HG03103 (cell line): ENCODE data around the gene MEP1A.
A peak's percentile ranks its signal among the peaks of the same experiment; 100 is the strongest.
"Not testable (repeated sequence)": the region's sequence is repeated elsewhere in the genome, so short reads cannot be mapped to it uniquely, and the experiment has no call there.

Source experiments
- ATAC-seq: cut with Tn5 transposase; IDR thresholded peaks from one replicate; pipeline ENCODE4 v1.9.1; 2021; ENCODE audit warnings: low read depth; ENCODE audit not compliant: unreplicated experiment

MEP1A gene, protein sequence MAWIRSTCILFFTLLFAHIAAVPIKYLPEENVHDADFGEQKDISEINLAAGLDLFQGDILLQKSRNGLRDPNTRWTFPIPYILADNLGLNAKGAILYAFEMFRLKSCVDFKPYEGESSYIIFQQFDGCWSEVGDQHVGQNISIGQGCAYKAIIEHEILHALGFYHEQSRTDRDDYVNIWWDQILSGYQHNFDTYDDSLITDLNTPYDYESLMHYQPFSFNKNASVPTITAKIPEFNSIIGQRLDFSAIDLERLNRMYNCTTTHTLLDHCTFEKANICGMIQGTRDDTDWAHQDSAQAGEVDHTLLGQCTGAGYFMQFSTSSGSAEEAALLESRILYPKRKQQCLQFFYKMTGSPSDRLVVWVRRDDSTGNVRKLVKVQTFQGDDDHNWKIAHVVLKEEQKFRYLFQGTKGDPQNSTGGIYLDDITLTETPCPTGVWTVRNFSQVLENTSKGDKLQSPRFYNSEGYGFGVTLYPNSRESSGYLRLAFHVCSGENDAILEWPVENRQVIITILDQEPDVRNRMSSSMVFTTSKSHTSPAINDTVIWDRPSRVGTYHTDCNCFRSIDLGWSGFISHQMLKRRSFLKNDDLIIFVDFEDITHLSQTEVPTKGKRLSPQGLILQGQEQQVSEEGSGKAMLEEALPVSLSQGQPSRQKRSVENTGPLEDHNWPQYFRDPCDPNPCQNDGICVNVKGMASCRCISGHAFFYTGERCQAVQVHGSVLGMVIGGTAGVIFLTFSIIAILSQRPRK

DNA sequence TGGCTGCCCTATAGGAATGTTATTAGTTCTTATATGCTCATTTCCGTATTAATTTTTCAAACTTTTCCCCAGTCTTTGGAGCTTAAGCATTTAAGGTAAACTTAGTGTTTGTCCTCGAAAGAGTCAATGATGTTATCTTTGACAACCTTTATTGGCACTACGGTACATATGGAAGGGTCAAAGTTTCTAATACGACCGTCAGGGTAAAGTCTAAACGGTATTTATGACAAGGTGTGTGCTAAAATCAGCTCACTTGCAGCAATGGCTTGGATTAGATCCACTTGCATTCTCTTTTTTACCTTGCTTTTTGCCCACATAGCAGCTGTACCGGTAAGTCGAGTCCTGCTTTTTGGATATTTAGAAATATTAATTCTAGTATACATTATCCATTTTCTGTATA is at the start of gene MEP1A:
Gene MEP1A, plus strand, starts transcription at position 252 of the 400 bp plus-strand sequence. Its CDS starts 10 bp downstream, at position 262.
- ATAC-seq, result no peak

DNA sequence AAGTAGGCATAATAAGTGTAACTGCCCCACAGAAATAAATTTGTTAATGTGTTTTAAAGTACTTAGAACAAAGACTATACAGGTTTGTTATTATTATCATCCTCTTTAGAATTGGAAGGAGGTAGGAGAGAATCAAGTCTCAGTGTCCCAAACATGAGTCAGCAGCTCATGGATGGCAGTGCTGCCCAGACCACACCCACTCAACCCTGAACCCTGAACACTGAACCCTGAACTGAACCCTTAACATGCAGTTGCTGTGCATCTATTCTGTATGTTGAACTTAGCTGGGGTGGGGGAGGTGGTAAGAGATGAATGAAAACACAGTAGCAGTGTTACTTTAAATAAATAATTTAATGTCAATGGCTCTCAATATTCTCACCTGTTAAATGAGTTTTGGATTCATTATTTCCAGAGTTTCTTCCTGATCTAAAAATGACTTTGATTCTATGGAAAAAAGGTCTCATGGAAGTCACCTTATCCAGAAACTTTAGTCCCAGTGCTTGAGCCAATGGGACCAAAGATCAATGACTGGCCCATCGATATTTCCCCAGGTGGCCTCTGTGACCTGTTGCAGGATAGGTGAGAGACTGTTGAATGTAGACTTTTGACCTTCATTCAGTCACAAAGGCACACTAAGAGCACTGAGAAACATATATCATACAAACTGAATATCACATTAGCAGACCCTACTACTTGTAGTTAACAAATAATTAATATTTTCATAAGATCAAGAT is 49.6 kb upstream of the MEP1A start:
- no peak for ATAC-seq

DNA sequence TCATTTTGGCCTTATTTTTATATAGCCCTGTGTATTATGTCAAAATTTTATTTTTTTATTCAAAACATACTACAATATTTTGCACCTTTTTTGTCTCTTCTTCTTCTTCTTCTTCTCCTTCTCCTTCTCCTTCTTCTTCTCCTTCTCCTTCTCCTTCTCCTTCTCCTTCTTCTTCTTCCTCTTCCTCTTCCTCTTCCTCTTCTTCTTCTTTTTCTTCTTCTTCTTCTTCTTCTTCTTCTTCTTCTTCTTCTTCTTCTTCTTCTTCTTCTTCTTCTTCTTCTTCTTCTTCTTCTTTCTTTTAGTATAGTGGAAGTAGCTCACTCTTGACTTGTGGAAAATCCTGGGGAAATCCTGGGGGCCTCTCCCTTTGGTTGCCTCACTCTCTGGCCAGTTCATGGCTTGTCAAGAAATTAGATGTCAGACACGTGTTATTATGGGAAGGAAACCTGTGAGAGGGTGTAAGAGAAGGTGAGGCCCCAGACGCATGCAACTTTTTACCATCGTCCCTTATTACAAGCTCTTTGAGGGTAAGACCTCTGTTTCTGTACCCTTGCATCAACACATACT is 48.9 kb upstream of the MEP1A start:
- not testable (repeated sequence) for ATAC-seq

DNA sequence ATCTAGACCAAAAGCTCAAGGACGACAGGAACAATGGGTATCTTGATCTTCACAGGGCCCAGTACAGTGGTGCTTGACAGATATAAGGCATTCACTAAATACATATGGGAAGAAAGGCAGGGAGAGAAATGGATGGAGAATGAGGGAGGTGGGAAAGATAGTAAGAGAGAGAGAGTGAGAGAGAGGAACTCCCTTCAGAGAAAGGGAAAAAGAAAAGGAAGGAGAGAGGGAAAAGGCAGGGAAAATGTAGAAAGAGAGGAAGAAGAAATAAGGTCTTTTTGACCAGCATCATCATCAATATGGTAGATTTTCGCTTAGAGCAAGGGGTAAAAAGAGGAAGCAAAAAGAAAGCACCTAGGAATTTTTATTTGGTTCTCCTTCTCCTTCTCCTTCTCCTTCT is 47.2 kb upstream of the MEP1A start:
- no peak for ATAC-seq

DNA sequence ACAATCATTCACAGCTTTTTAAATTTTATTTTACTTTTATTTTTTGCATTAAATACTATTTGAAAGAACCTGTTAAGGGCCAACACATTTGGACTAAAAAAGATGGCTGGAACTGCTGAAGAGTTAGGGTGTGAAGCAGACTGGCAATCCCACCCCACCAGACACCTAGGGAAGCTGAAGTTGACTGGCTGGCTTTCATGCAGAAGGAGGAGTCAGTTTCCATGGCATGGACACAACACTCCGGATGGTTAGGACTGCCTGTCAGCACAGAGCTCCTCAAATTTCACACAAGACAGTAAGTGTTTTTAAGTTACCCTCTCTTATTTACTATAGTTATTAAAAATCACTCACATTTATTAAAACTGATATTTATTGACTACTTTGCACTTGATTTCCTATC is 46.5 kb upstream of the MEP1A start, which contains the start of gene ANKRD66:
Gene ANKRD66, plus strand, starts transcription at position 238 of the 400 bp plus-strand sequence. CDS start 5,016 bp downstream, outside the sequence.
- no peak for ATAC-seq

DNA sequence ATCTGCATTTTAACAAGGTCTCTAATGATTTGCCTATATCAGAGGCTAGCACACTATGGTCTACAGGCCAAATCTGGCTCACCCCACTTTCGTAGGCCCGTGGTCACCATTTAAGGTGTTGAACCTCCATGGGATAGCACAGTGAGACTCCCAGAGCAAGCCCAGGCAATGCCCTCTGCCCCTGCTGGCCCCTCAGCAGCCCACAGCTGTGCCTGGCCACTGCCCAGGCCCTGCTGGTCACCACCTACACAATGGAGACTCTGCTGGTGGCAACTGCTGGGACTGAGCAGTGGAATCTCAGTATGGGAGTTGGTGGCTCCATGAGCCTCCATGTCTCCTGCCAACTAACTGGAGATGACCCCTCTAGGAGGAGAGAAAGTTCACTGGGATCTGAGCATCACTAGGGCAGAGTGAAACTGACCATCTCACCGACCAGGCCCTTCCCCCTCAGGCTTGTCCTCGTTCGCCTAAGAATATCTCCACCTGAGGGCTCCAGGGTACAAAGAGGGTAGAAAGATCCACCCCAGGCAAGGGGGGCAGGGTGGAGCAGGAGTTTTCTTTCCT is 44.2 kb upstream of the MEP1A start:
- ATAC-seq, result no peak

DNA sequence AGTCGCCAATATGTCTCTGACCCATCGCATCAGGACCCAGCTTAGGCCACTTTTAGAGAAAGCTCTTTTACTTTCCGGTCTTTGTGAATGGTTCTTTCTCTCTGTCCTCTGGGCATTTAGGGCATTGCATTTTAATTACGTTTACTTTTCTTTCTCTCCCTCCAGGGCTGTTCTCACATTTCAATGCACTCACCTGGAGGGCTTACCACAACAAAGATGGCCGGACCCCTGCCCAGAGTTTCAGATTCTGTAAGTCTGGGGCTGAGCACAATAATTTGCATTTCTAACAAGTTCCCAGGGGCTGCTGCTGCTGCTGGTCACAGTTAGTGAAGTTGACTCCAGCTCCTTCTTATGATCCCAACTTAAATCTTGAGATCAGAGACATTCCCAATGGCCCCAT is 43.5 kb upstream of the MEP1A start:
- no peak for ATAC-seq

DNA sequence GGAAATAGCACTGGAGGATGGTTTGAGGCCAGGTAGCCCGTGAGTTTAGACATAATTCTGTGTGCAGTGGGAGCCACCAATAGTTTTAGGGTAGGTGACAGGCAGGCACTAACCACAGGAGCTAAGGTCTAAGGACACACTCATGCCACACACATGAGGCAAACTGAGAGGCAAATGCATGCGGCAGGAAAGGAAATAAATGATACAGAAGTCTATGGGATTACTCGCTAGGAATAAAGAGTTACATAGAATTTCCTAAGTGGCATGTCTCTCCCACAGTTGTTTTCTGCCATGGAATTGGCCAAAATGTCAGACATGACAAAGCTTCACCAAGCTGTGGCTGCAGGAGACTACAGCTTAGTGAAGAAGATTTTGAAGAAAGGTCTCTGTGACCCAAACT is 41.5 kb upstream of the MEP1A start:
- no peak for ATAC-seq

DNA sequence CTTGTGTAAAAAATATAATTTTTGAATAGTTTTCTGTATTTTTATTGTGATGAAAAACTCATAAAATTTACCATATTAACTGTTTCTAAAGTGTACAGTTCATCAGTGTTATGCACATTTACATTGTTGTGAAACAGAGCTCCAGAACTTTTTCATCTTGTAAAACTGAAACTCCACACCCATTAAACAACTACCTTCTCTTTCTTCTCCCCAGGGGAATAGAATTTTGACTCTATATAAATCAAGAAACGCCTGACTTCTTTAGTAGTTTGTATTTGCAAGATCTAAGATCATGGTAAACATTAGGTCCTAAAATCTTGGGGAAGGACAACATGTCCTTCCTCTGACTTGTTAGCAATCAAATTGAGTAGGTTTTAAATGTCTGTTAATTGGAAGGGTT is 37.3 kb upstream of the MEP1A start:
- ATAC-seq, result no peak

DNA sequence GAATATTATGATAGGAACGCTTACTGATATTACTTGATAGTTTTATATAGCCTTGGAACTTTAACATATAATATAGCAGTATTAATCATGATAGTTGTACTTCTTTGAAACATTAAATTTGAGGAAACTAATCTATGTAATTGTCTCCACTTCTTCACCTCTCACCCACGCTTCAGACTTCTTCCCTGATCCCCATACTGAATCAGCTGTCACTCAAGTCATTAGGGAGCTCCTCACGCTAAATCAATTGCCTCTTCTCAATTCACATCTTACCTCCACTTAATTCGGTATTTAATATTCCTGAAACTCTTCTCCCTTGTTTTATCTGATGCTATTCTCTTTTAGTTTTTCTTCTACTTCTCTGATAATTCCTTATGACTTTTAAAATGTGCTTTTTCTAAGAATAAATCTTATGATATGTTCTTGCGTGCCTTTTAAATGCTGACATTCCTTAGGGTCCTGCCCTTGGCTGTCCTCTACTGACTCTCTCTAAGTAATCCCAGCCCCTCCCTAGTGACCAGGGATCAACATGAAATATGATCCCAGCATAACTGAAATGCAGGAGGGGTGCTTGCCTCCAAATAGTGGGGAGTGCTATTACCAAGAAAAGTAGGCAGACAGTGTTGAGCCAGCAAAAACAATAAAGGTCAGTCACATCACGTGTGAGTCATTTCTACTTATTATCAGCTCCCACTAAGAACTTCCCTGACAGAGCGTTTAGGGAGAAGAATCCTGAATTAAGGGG is 36.5 kb upstream of the MEP1A start:
- ATAC-seq, result no peak

DNA sequence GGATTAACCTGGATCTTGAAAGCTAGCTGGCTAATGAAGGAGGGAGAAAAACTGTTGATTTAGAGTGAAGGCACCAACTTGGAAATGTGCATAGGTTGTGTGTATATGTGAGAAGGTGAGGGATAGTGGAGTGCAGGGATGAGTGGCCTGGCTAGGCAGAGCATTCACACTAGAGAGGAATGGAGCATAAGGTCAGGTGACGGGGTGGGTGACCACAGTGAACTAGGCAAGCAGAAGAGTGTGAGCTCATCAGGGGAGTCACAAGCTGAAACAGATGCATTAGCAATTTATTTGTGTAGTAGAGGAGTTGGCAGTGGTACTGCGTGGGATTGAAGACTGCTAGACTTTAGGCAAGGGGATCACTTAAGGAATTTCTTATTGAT is 36.0 kb upstream of the MEP1A start:
- ATAC-seq, result no peak

DNA sequence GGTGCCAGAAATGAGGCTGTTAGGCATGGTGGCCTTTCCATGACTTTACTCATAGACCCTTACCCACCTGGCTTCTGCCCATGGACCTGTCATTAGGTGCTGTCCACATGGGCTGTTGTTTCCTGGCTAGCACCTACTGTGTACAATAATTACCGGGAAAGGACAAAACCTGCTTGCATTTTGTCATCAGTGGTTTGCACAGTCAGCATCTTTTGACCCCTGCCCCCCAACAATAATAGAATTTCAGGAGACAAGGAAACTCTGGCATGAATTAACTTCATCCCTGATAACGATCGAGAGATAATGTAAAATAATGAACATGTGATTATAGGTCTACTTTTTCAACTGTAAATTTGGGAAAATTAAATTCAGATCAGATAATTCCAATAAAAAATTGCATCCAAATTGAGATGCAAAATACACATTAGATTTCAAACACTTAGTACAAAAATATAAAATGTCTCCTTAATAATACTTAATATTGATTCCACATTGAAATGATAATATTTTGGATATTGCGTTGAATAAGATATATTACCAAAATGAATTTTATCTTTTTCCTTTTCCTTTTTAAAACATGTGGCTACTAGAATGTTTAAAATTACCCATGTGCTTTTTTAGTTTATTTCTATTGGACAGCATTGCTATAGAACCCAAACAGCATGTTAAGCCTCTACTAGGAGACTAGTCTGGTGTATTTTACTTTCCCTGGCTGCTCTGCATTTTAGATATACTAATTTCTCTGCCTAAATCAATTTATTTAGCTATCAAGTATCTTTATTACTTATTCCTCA is 34.0 kb upstream of the MEP1A start:
- ATAC-seq, result no peak

DNA sequence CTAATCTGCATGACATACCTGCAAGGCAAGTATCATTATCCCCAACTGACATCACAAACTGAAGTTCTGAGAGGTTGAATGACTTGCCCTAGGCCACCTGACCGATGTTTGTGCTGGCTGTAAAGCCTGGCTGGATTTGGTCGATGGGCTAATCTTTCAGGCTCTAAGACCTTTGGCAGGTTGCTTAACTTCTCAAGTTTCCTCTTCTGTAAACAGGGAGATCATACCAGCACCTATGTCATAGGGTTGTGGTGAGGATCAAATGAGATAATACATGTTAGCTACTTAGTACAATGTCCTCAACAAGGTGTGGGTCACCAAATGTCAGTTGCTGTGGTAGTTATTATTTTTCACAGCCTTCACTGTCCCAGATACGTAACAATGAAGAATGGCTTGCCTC is 32.3 kb upstream of the MEP1A start:
- ATAC-seq, result no peak

DNA sequence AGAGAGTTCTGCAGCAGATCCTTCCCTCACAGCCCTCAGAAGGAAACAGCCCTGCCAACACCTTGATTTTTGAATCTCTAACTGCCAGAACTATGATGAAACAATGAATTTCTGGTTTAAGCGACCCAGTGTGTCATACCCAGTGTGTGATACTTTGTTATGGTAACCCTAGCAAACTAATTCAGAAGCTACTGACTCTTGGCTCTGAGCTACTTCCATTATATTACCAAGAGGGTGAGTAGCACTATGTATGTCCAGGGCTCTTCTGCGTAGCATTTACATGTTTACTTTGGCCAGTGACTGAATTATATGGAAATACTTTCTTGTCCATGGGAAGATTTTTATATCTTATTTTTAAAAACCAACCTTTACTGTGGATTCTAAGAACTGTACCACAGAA is 29.7 kb upstream of the MEP1A start:
- no peak for ATAC-seq

DNA sequence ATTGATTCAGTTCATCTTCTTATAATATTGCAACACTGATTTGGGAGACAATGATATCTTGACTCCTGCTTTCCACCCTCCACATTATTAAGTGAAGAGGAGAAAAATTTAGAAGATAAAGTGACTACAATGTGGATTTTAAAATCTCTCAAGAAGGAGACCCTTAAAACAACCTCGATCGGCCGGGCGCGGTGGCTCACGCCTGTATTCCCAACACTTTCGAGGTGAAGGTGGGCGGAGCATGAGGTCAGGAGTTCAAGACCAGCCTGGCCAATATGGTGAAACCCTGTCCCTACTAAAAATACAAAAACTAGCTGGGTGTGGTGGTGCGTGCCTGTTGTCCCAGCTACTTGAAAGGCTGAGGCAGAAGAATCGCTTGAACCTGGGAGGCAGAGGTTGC is 28.9 kb upstream of the MEP1A start:
- not testable (repeated sequence) for ATAC-seq

DNA sequence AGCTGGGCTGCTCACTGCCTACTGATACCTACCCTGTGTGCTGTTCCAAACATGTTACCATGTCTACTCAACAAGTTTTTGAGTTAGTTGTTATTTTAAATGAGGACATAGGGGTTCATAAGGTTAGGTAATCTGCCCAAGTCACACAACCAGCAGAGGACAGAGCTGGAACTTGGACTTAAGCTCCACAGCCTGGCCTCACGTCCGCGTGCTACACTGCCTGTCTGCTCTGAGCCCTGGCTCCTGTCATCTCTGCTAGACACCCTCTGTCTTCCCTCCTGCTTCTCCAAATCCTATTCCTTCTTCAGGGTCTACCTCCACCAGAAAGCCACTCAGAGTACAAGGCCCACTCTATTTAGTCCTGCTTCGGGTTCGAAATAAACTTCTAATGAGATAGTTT is 28.2 kb upstream of the MEP1A start:
- no peak for ATAC-seq

DNA sequence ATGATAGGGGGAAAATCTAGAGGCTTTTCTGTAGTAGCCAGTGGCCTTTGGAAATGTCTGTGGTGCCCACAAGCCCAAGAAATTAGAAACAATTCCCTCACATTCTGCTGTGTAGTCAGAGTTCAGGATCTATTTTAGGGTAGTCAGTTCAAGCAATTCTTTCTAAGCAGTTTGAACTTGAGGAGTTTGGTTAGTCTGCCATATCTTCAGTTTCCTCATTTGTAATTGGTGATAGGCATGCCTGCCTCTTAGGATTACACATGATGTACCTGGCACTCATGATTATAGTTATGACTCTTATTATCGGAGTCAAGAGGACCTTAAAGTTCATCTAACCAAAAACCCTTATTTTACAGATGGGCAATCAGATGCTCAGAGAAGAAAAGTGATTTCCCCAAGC is 21.2 kb upstream of the MEP1A start:
- no peak for ATAC-seq

DNA sequence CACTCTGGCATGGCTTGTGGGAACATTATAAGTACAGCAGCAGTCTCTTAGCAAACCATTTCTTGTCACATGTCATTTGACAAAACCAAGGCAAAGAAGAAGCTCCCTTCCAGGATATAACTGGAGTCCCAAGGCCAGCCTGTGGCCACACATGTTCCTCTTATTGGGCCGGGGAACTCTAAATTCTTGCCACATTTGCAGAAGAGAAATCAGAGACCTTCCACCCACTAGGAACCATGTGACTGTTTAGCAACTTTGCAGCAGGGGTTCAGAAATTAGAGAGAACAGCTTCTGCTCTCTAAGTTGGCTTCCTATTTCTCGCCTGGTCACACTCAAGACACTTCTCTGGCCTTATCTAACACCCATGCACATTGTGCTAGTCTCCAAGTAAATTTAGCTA is 20.4 kb upstream of the MEP1A start:
- peak; percentile 86 for ATAC-seq

DNA sequence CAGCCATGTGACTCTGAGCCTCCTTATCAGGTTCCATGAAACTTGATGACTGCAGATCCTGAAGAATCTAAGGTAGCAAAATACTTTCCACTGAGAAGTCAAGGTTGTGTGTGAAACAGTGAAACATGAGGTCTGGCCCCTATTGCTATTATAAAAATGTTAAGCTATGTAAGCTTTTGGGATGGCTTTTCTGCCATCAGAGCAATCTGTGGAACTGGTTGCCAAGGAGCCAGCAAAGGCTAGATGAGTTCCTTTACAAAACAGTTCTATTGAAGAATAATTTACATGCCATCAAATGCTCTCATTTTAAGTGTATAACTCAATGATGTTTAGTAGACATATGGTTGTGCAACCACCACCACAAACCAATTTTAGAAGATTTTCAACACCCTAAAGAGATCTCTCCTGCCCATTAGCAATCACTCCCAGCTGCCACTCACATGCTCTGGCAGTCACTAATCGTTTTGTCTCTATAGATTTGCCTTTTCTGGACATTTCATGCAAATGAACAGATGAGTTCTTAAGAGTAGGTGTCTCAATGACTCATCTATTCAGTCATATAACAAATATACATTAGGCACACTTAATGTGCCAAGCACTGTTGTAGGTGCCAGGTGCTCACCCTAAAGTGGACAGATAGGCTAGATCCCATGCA is 19.9 kb upstream of the MEP1A start:
- no peak for ATAC-seq
